HepG2 (cell line): ENCODE measurements around the gene SNRPD1. TPM values are rescaled to one million over a fixed set of nuclear protein-coding genes. Genes with fewer than 3 reads are reported as not detected.
A peak's percentile ranks its signal among the peaks of the same experiment; 100 is the strongest.

Experiments used
- ATF3 ChIP-seq: sonication (generic); formaldehyde crosslinking; IDR thresholded peaks from 2 replicates; pipeline ENCODE4 v1.4.0; 2020; ENCODE audit warnings: missing genetic modification reagents
- ATRX ChIP-seq: sonication (generic); formaldehyde crosslinking; IDR thresholded peaks from 2 replicates; pipeline ENCODE4 v1.4.0; 2020; ENCODE audit warnings: missing genetic modification reagents, borderline replicate concordance
- BORCS8-MEF2B ChIP-seq: sonication (generic); formaldehyde crosslinking; IDR thresholded peaks from 2 replicates; pipeline ENCODE4 v1.8.0; 2022; ENCODE audit warnings: mild to moderate bottlenecking, missing genetic modification reagents
- E2F2 ChIP-seq: sonication (generic); formaldehyde crosslinking; IDR thresholded peaks from 2 replicates; pipeline ENCODE4 v1.4.0; 2020; ENCODE audit warnings: missing genetic modification reagents, borderline replicate concordance
- EHMT2 ChIP-seq: fragments of 200-600 bp; sonication (generic); IDR thresholded peaks from 2 replicates; pipeline ENCODE4 v1.7.0; 2017; ENCODE audit warnings: antibody characterized with exemption, low read depth, low read length, borderline replicate concordance
- ELF1 ChIP-seq: sonication (generic); formaldehyde crosslinking; IDR thresholded peaks from 2 replicates; pipeline ENCODE4 v1.4.0; 2020; ENCODE audit warnings: missing genetic modification reagents
- ELF4 ChIP-seq: sonication (generic); formaldehyde crosslinking; IDR thresholded peaks from 2 replicates; pipeline ENCODE4 v1.5.0; 2020; ENCODE audit warnings: missing genetic modification reagents, mild to moderate bottlenecking, moderate library complexity, borderline replicate concordance
- FOXA1 ChIP-seq, 2 experiments: fragments of 450-650 bp in 1 of 2; sonication (generic) in 1 of 2; formaldehyde crosslinking in 1 of 2; IDR thresholded peaks; 2 replicates each; pipeline versions ENCODE4 v1.4.0 to v1.6.1; 2016 to 2020; ENCODE audit warnings: missing genetic modification reagents in 1 of 2
- HNF1A ChIP-seq, 2 experiments: sonication (generic) in 1 of 2; formaldehyde crosslinking in 1 of 2; IDR thresholded peaks; 2 replicates each; pipeline versions ENCODE4 v1.4.0 to v1.6.1; 2016 to 2020; ENCODE audit warnings: borderline replicate concordance in 1 of 2, low read depth in 1 of 2, mild to moderate bottlenecking in 1 of 2, missing genetic modification reagents in 1 of 2
- MXD4 ChIP-seq: IDR thresholded peaks from 2 replicates; pipeline ENCODE4 v1.6.1; 2016; ENCODE audit warnings: mild to moderate bottlenecking, missing biosample characterization, missing genetic modification reagents
- PAWR ChIP-seq: sonication (generic); formaldehyde crosslinking; IDR thresholded peaks from 2 replicates; pipeline ENCODE4 v1.4.0; 2020; ENCODE audit warnings: missing genetic modification reagents, mild to moderate bottlenecking, borderline replicate concordance
- PCBP2 ChIP-seq: fragments of 200-400 bp; formaldehyde crosslinking; optimal IDR thresholded peaks from 2 replicates; pipeline ENCODE3; 2018; ENCODE audit warnings: low read length, low read depth; ENCODE audit not compliant: poor library complexity, severe bottlenecking
- SRSF4 ChIP-seq: fragments of 200-400 bp; formaldehyde crosslinking; IDR thresholded peaks from one replicate; pipeline ENCODE4 v1.6.1; 2018; ENCODE audit warnings: mild to moderate bottlenecking, low read depth, low read length, moderate library complexity; ENCODE audit not compliant: poor library complexity, severe bottlenecking
- ZBTB46 ChIP-seq: sonication (generic); formaldehyde crosslinking; IDR thresholded peaks from 2 replicates; pipeline ENCODE4 v1.4.0; 2020; ENCODE audit warnings: mild to moderate bottlenecking, missing genetic modification reagents, borderline replicate concordance
- ZFP37 ChIP-seq: sonication (generic); formaldehyde crosslinking; IDR thresholded peaks from 2 replicates; pipeline ENCODE4 v1.4.0; 2020; ENCODE audit warnings: missing genetic modification reagents, borderline replicate concordance
- ZNF230 ChIP-seq: sonication (generic); formaldehyde crosslinking; IDR thresholded peaks from 2 replicates; pipeline ENCODE4 v1.4.0; 2020; ENCODE audit warnings: mild to moderate bottlenecking, missing genetic modification reagents
- ZNF460 ChIP-seq: sonication (generic); formaldehyde crosslinking; IDR thresholded peaks from 2 replicates; pipeline ENCODE4 v1.5.1; 2020; ENCODE audit warnings: missing genetic modification reagents, mild to moderate bottlenecking, borderline replicate concordance
- ZNF484 ChIP-seq: sonication (generic); formaldehyde crosslinking; IDR thresholded peaks from 2 replicates; pipeline ENCODE4 v1.5.1; 2020; ENCODE audit warnings: mild to moderate bottlenecking, low read depth, missing genetic modification reagents, borderline replicate concordance
- ZNF569 ChIP-seq: sonication (generic); formaldehyde crosslinking; IDR thresholded peaks from 2 replicates; pipeline ENCODE4 v1.5.0; 2020; ENCODE audit warnings: mild to moderate bottlenecking, missing genetic modification reagents, moderate library complexity, borderline replicate concordance
- polyA plus RNA-seq, 8 experiments: library from polyadenylated mRNA; depleted of rRNA in 3 of 8; stranded (reverse) in 7 of 8; unstranded in 1 of 8; fragments of >200 nt; fragmentation: Illumina TruSeq in 4 of 8; extraction: Trizol in 4 of 8; gene quantifications; 2 replicates each; pipeline versions ENCODE4 v1.2.1 to v1.2.3, GENCODE V29; 2011 to 2016; ENCODE audit warnings: low read depth in 4 of 8, missing spikeins in 1 of 8, mixed read lengths in 1 of 8; ENCODE audit not compliant: insufficient read depth in 1 of 8
- total RNA-seq, 5 experiments: library from RNA; depleted of rRNA; stranded (reverse); fragments of >200 nt; fragmentation: Illumina TruSeq; extraction: Trizol; gene quantifications; 2 replicates each; pipeline ENCODE4 v1.2.3, GENCODE V29; 2016; ENCODE audit warnings: low read depth in 1 of 5

Gene SNRPD1
- total and polyA plus RNA-seq, 2 of the 13 experiments (the other 11 are each of a cell fraction or from before 2014, with no cell fraction given), result 22.7 to 275 TPM

GRCh38 chr18:21600526-21601410 lies 11.3 kb upstream of the SNRPD1 start, which contains the start of gene ESCO1 (continued):
- TF ChIP-seq ELF1 (peak; percentile 78; the same call in 1 of the 2 replicates), FOXA1 (IDR thresholded peaks at IDR 0.05) (no peak), FOXA1 (CRISPR knock-in tag; IDR thresholded peaks at IDR 0.05) (peak; percentile 49; the same call in 1 of the 2 replicates), ELF4 (peak; percentile 17; the same call in 1 of the 2 replicates), BORCS8-MEF2B (peak; percentile 82), PCBP2 (no peak), ZNF569 (CRISPR knock-in tag) (peak; percentile 99; the same call in 1 of the 2 replicates), SRSF4 (no peak), EHMT2 (no peak), HNF1A (IDR thresholded peaks at IDR 0.05; ENCODE audit: low read depth) (no peak), HNF1A (CRISPR knock-in tag; IDR thresholded peaks at IDR 0.05; ENCODE audit: borderline replicate concordance) (peak; percentile 64; the same call in 1 of the 2 replicates), ZNF230 (CRISPR knock-in tag) (peak; percentile 78; the same call in 1 of the 2 replicates), ZNF460 (CRISPR knock-in tag) (no peak; the same call in 1 of the 2 replicates), ATRX (no peak), ZBTB46 (CRISPR knock-in tag) (no peak), PAWR (0 out of 2 replicates have a peak, but pooled peaks have one; percentile 58), E2F2 (CRISPR knock-in tag) (no peak), MXD4 (CRISPR knock-in tag) (peak; percentile 78), ZFP37 (CRISPR knock-in tag) (no peak), ATF3 (no peak), ZNF484 (no peak)
